KMS-11 (cell line): ENCODE data around the gene SUMO4.
"Not testable (repeated sequence)": the region's sequence is repeated elsewhere in the genome, so short reads cannot be mapped to it uniquely, and the experiment has no call there.

Experiments used
- H2AFZ ChIP-seq: fragments of 200-600 bp; sonication (generic); 2 replicates; pipeline ENCODE4 v1.6.1; 2016; ENCODE audit warnings: antibody characterized with exemption, mixed run types, low read depth
- H3K27ac ChIP-seq: fragments of 200-600 bp; sonication (generic); 2 replicates; pipeline ENCODE4 v1.6.1; 2016; ENCODE audit warnings: mild to moderate bottlenecking, mixed run types
- H3K27me3 ChIP-seq: fragments of 200-600 bp; sonication (generic); 2 replicates; pipeline ENCODE4 v1.6.1; 2017; ENCODE audit warnings: mild to moderate bottlenecking, low read depth, mixed run types, moderate library complexity; ENCODE audit not compliant: insufficient read depth
- H3K36me3 ChIP-seq: fragments of 200-600 bp; sonication (generic); 2 replicates; pipeline ENCODE4 v1.6.1; 2017; ENCODE audit warnings: mild to moderate bottlenecking, mixed run types; ENCODE audit not compliant: insufficient read depth
- H3K4me1 ChIP-seq: fragments of 200-600 bp; sonication (generic); 2 replicates; pipeline ENCODE4 v1.6.1; 2016; ENCODE audit warnings: mild to moderate bottlenecking, low read depth, mixed run types; ENCODE audit not compliant: poor library complexity, severe bottlenecking
- H3K4me2 ChIP-seq: fragments of 200-600 bp; sonication (generic); 2 replicates; pipeline ENCODE4 v1.7.0; 2016; ENCODE audit warnings: mild to moderate bottlenecking, mixed run types
- H3K4me3 ChIP-seq: fragments of 200-600 bp; sonication (generic); IDR thresholded peaks from 2 replicates; pipeline ENCODE4 v1.6.1; 2017; ENCODE audit warnings: low read depth, low read length, mixed read lengths; ENCODE audit not compliant: insufficient read depth
- H3K79me2 ChIP-seq: fragments of 200-600 bp; sonication (generic); 2 replicates; pipeline ENCODE4 v1.6.1; 2016; ENCODE audit warnings: low read depth, mixed run types; ENCODE audit not compliant: insufficient read depth
- H3K9ac ChIP-seq: fragments of 200-600 bp; sonication (generic); 2 replicates; pipeline ENCODE4 v1.6.1; 2016; ENCODE audit warnings: mild to moderate bottlenecking, mixed run types
- H4K20me1 ChIP-seq: fragments of 200-600 bp; sonication (generic); 2 replicates; pipeline ENCODE4 v1.6.1; 2016; ENCODE audit warnings: mild to moderate bottlenecking, mixed run types; ENCODE audit not compliant: insufficient read depth
- CTCF ChIP-seq: fragments of 200-600 bp; sonication (generic); conservative IDR thresholded peaks from 2 replicates; pipeline ENCODE4 v1.6.1; 2017; ENCODE audit warnings: low read depth, mild to moderate bottlenecking, antibody characterized with exemption, low read length, moderate library complexity, mixed read lengths

The SUMO4 gene

GRCh38 chr6:149439626-149440025, 39.6 kb downstream of the SUMO4 start:
- Histone ChIP-seq H3K4me3 (no peak overlapping the region), H3K79me2 (no peaks in the 10 kb centered on the region), H3K27ac (no peak overlapping the region), H3K4me2 (no peak overlapping the region), H4K20me1 (no peaks in the 10 kb centered on the region), H3K4me1 (no peaks in the 10 kb centered on the region), H3K36me3 (no peaks in the 10 kb centered on the region), H3K9ac (no peak overlapping the region), H2AFZ (no peak overlapping the region), H3K27me3 (no peaks in the 10 kb centered on the region)
- no peak for TF ChIP-seq CTCF

GRCh38 chr6:149440735-149441671, 40.9 kb downstream of the SUMO4 start:
- H3K4me1 ChIP-seq, result no peaks in the 10 kb centered on the region
- no peak overlapping the region for H3K4me3 ChIP-seq
- no peaks in the 10 kb centered on the region for H3K27me3 ChIP-seq
- no peaks in the 10 kb centered on the region for H3K79me2 ChIP-seq
- no peak overlapping the region for H3K4me2 ChIP-seq
- no peak overlapping the region for H3K9ac ChIP-seq
- no peak overlapping the region for H3K27ac ChIP-seq
- no peaks in the 10 kb centered on the region for H4K20me1 ChIP-seq
- H3K36me3 ChIP-seq, result no peaks in the 10 kb centered on the region
- no peak overlapping the region for H2AFZ ChIP-seq
- no peak for TF ChIP-seq CTCF

GRCh38 chr6:149441740-149442139, 41.7 kb downstream of the SUMO4 start:
- no peaks in the 10 kb centered on the region for H3K79me2 ChIP-seq
- no peak overlapping the region for H3K9ac ChIP-seq
- no peaks in the 10 kb centered on the region for H3K4me1 ChIP-seq
- no peak overlapping the region for H3K4me2 ChIP-seq
- no peaks in the 10 kb centered on the region for H4K20me1 ChIP-seq
- no peaks in the 10 kb centered on the region for H3K27me3 ChIP-seq
- H3K27ac ChIP-seq, result no peak overlapping the region
- no peak overlapping the region for H3K4me3 ChIP-seq
- H3K36me3 ChIP-seq, result no peaks in the 10 kb centered on the region
- TF ChIP-seq CTCF, result no peak
- no peak overlapping the region for H2AFZ ChIP-seq

GRCh38 chr6:149443411-149444181, 43.5 kb downstream of the SUMO4 start:
- no peaks in the 10 kb centered on the region for H3K36me3 ChIP-seq
- no peak overlapping the region for H3K27ac ChIP-seq
- H3K4me1 ChIP-seq, result no peaks in the 10 kb centered on the region
- no peak overlapping the region for H3K4me3 ChIP-seq
- no peaks in the 10 kb centered on the region for H3K27me3 ChIP-seq
- no peak for TF ChIP-seq CTCF
- H3K79me2 ChIP-seq, result no peaks in the 10 kb centered on the region
- H2AFZ ChIP-seq, result no peak overlapping the region
- no peak overlapping the region for H3K9ac ChIP-seq
- no peaks in the 10 kb centered on the region for H4K20me1 ChIP-seq
- no peak overlapping the region for H3K4me2 ChIP-seq

GRCh38 chr6:149444360-149445094, 44.5 kb downstream of the SUMO4 start:
- H3K36me3 ChIP-seq, H4K20me1 ChIP-seq, H3K4me2 ChIP-seq, H3K4me1 ChIP-seq, H3K79me2 ChIP-seq, H2AFZ ChIP-seq, H3K27ac ChIP-seq, H3K4me3 ChIP-seq, H3K27me3 ChIP-seq, H3K9ac ChIP-seq: not testable (repeated sequence)
